Head of caudate nucleus (tissue), 42 donors: ENCODE measurements around the gene TMEM117.

Experiments
- DNase-seq, 42 donors: peaks; one replicate each; pipeline versions ENCODE4 v3.0.0 to v3.0.0-alpha.2; 2020 to 2021; ENCODE audit warnings: mixed read lengths in 7 of 42
- intact Hi-C: fragments of 100-400 bp; cut with DNase I; formaldehyde crosslinking; loops from one replicate; pipeline ENCODE4 v1.15.0; 2022

TMEM117 gene

GRCh38 chr12:43921666-43922337, 85.9 kb downstream of the TMEM117 start:
- intact Hi-C loops = no loop called here
- no peak for DNase-seq

GRCh38 chr12:43930032-43930431, 94.2 kb downstream of the TMEM117 start:
- DNase-seq = no peak
- intact Hi-C loops = no loop called here

GRCh38 chr12:43931187-43931586, 95.3 kb downstream of the TMEM117 start:
- DNase-seq = no peak
- intact Hi-C loops = no loop called here

- intact Hi-C loops = no loop called here
- DNase-seq = no peak
Observed at GRCh38 chr12:43935581-43935980, 99.7 kb downstream of the TMEM117 start.

GRCh38 chr12:43937947-43938346, 102.1 kb downstream of the TMEM117 start:
- no peak for DNase-seq
- intact Hi-C loops = no loop called here

- intact Hi-C loops = no loop called here
- no peak for DNase-seq
Observed at GRCh38 chr12:43942379-43942778, 106.5 kb downstream of the TMEM117 start.

GRCh38 chr12:43945983-43946382, 110.1 kb downstream of the TMEM117 start:
- DNase-seq = no peak
- intact Hi-C loops = no loop called here

GRCh38 chr12:43951286-43951685, 115.4 kb downstream of the TMEM117 start:
- no peak for DNase-seq
- intact Hi-C loops = no loop called here

GRCh38 chr12:43957732-43958372, 122.0 kb downstream of the TMEM117 start:
- DNase-seq = peak in 25 of 42 donors; percentile 11 to 75 (median 41)
- intact Hi-C loops = loop anchor here (5.0 kb wide), 1 partner anchor 974 kb away; no protein-coding TSS in a partner anchor

- intact Hi-C loops = no loop called here
- DNase-seq = no peak
Observed at GRCh38 chr12:43964033-43964432, 128.2 kb downstream of the TMEM117 start.

GRCh38 chr12:43964961-43965360, 129.1 kb downstream of the TMEM117 start:
- intact Hi-C loops = no loop called here
- DNase-seq = peak in 22 of 42 donors; percentile 2 to 64 (median 20)

GRCh38 chr12:43965899-43966298, 130.0 kb downstream of the TMEM117 start:
- intact Hi-C loops = no loop called here
- no peak for DNase-seq

GRCh38 chr12:43968736-43969135, 132.9 kb downstream of the TMEM117 start:
- intact Hi-C loops = no loop called here
- DNase-seq = no peak

- intact Hi-C loops = no loop called here
- peak in 19 of 42 donors; percentile 3 to 70 (median 24) for DNase-seq
Observed at GRCh38 chr12:43969882-43970281, 134.0 kb downstream of the TMEM117 start.

- intact Hi-C loops = no loop called here
- no peak for DNase-seq
Observed at GRCh38 chr12:43973385-43973784, 137.5 kb downstream of the TMEM117 start.

GRCh38 chr12:43973993-43974392, 138.1 kb downstream of the TMEM117 start:
- no peak for DNase-seq
- intact Hi-C loops = no loop called here

- intact Hi-C loops = no loop called here
- no peak for DNase-seq
Observed at GRCh38 chr12:43976027-43976426, 140.1 kb downstream of the TMEM117 start.

- no peak for DNase-seq
- intact Hi-C loops = no loop called here
Observed at GRCh38 chr12:43978556-43978955, 142.7 kb downstream of the TMEM117 start.

GRCh38 chr12:43979450-43979849, 143.6 kb downstream of the TMEM117 start:
- intact Hi-C loops = no loop called here

GRCh38 chr12:43980627-43981191, 144.8 kb downstream of the TMEM117 start:
- intact Hi-C loops = no loop called here
- DNase-seq = no peak

More at GRCh38 chr12:43979450-43979849, 143.6 kb downstream of the TMEM117 start:
- no peak for DNase-seq

GRCh38 chr12:43981726-43982125, 145.8 kb downstream of the TMEM117 start:
- intact Hi-C loops = no loop called here
- DNase-seq = no peak
